WI38 (cell line): ENCODE results near the gene GPR32.
"Not testable (repeated sequence)": the region's sequence is repeated elsewhere in the genome, so short reads cannot be mapped to it uniquely, and the experiment has no call there.

ENCODE experiments used
- H3K4me3 ChIP-seq: 2 replicates; pipeline ENCODE4 v1.5.1; 2011; ENCODE audit warnings: low read depth, mild to moderate bottlenecking, control low read depth, low read length
- TF ChIP-seq, protein P1 (sequence below): IDR thresholded peaks from 2 replicates; pipeline ENCODE4 v1.5.1; 2012; ENCODE audit warnings: low read depth, mild to moderate bottlenecking, control low read depth, low read length

Gene GPR32

DNA sequence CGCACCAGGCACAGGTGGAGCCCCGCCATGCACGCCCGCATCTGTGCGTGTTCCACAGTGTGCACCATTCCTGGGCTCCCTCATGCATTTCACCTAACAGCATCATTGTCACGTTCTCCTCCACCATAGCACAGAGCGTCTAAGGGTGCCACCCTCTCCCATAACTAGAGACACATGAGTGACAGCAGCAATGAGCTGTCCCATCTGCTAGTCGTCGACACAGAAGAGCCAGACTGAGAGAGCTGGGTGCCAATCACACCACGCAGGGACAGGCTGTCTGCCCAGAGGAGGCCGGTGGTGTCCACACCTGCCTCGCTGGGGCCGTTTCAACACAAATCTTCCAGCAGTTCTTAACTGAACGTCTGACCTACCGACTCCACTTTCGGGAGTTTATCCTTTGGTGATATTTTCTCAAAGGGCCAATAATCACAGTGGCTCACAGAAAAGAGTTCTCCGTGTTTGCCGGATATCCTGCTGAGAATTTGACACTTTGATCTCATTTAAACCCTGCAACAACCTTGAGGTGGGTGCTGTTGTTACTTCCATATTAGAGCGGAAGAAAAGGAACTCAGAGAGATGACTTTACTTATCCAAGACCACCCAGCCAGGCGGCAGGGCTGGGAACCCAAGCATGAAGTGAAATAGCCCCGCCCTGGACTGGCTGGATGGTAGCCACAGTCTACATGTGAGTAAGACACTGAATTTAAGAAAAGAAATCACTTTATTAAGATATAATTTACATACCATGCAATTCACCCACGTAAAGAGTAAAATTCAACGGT is 30.9 kb upstream of the GPR32 start:
- no peak overlapping the region for H3K4me3 ChIP-seq
- TF ChIP-seq, protein P1, sequence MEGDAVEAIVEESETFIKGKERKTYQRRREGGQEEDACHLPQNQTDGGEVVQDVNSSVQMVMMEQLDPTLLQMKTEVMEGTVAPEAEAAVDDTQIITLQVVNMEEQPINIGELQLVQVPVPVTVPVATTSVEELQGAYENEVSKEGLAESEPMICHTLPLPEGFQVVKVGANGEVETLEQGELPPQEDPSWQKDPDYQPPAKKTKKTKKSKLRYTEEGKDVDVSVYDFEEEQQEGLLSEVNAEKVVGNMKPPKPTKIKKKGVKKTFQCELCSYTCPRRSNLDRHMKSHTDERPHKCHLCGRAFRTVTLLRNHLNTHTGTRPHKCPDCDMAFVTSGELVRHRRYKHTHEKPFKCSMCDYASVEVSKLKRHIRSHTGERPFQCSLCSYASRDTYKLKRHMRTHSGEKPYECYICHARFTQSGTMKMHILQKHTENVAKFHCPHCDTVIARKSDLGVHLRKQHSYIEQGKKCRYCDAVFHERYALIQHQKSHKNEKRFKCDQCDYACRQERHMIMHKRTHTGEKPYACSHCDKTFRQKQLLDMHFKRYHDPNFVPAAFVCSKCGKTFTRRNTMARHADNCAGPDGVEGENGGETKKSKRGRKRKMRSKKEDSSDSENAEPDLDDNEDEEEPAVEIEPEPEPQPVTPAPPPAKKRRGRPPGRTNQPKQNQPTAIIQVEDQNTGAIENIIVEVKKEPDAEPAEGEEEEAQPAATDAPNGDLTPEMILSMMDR: no peak

DNA sequence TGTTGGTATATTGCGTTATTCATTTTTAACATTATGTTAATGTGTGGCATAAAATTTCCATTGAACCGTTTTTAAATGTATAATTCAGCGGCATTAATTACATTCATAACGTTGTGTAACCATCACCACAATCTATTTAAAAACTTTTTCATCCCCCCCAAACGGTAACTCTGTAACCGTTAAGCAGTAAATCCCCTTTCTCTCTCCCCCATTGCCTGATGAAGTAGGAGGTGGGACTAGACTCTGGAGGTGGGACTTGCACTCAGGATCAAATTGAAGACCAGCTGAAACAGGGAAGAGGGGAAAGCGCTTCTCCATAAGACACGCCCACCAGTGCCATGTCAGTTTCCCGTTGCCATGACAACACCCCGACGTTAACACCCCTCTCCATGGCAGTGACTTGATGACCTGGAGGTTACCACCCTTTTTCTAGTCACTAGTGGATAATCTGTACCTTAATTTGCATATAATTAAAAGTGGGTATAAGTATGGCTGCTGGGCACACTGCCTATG is 30.3 kb upstream of the GPR32 start:
- H3K4me3 ChIP-seq: no peak overlapping the region
- TF ChIP-seq, protein P1: no peak

DNA sequence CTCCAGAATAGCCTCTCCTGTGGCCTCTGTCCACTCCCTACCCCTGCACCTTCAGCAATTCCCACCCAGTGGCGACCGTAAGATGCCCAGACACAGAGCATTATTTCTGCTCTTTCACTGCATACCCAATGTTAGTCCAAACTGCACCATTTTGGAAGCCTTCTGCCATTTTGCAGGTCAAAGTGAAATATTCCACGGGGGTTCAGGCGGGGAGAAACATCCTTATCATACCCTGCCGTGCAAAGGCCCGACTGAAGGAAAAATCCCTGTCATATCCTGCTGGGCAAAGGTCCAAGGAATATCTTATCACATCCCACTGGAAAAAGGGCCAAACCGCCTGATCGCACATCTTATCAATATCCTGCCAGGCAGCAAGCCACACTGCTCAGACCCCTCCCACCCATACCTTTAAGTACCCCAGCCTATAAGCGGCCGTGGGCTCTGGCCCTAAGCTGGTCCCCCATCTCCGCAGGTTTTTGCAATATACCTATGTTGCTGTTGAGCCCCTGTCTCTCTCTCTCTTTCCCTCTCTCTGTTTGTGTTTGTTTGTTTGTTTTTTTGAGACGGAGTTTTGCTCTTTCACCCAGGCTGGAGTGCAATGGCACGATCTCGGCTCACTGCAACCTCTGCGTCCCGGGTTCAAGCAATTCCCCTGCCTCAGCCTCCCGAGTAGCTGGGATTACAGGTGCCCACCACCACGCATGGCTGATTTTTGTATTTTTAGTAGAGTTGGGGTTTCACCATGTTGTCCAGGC is 28.9 kb upstream of the GPR32 start:
- TF ChIP-seq, protein P1: no peak
- H3K4me3 ChIP-seq: no peak overlapping the region

DNA sequence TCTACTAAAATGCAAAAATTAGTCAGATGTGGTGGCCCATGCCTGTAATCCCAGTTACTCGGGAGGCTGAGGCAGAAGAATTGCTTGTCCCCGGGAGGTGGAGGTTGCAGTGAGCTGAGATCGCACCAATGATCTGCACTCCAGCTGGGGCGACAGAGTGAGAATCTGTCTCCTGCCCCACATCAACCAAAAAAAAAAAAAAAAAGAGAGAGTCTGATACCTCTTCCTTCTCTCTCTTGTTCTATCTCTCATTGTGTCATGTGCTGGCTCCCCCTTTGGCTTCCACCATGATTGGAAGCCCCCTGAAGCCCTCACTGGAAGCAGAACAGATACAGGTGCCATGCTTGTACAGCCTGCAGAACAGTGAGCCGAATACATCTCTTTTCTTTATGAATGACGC is 26.7 kb upstream of the GPR32 start:
- no peak overlapping the region for H3K4me3 ChIP-seq
- TF ChIP-seq, protein P1: no peak

DNA sequence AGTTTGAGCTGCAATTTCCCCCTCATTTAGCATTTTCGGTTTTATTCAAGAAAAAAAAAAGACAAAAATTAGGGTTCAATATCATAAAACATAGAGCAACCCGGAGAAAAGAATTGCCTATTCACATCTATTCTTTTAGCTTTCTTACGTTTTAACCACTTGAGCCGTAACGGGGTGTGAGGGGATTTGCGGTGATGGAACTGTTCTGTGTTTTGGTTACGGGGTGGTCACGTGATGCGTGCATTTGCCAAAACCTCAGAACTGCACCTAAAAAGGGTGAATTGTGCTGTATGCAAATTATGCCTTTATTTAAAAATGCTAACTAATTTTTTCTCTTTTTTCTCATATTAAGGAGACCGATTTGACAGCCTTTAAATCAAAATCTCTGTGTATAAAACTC is 25.0 kb upstream of the GPR32 start:
- TF ChIP-seq, protein P1: no peak
- no peak overlapping the region for H3K4me3 ChIP-seq

DNA sequence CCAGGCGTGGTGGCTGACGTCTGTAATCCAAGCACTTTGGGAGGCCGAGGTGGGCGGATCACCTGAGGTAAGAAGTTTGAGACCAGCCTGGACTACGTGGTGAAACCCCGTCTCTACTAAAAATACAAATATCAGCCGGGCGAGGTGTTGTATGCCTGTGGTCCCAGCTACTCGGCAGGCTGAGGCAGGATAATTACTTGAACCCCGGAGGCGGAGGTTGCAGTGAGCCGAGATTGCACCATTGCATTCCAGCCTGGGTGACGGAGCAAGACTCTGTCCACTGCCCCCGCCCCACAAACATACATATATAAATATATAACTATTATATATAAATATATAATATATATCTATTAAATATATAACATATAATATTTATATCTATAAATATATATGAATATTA is 23.1 kb upstream of the GPR32 start:
- not testable (repeated sequence) for H3K4me3 ChIP-seq

DNA sequence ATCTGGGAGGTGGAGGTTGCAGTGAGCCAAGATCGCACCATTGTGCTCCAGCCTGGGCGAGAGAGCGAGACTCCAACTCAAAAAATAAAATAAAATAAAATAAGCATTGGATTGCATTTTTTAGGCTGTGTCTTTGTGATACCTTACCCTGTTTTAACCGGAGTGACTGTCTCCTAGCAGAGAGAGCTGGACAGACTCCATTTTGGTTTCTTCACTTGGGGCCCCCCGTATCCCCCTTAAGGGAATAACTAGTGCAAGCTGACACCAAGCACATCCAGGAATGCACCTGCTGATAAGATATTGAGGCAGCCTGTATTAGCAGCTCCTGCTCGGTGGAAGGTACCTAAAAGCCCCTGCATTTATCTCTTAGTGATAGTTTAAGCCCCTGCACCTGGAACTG is 20.8 kb upstream of the GPR32 start:
- no peak overlapping the region for H3K4me3 ChIP-seq

More for the DNA sequence above, 20.8 kb upstream of the GPR32 start:
- TF ChIP-seq, protein P1: no peak
